LNCAP (cell line): ENCODE measurements around the gene GRAMD4.

Experiments used
- TF ChIP-seq, protein P1 (sequence below): fragments of 450-650 bp; IDR thresholded peaks from 2 replicates; pipeline ENCODE4 v1.5.1; 2017; ENCODE audit warnings: mild to moderate bottlenecking

Gene GRAMD4

GRCh38 chr22:46619830-46620501, at the start of gene GRAMD4:
GRAMD4 (plus strand) TSS chr22:46620386; CDS start chr22:46626800, 6,414 bp downstream.
- TF ChIP-seq, protein P1, sequence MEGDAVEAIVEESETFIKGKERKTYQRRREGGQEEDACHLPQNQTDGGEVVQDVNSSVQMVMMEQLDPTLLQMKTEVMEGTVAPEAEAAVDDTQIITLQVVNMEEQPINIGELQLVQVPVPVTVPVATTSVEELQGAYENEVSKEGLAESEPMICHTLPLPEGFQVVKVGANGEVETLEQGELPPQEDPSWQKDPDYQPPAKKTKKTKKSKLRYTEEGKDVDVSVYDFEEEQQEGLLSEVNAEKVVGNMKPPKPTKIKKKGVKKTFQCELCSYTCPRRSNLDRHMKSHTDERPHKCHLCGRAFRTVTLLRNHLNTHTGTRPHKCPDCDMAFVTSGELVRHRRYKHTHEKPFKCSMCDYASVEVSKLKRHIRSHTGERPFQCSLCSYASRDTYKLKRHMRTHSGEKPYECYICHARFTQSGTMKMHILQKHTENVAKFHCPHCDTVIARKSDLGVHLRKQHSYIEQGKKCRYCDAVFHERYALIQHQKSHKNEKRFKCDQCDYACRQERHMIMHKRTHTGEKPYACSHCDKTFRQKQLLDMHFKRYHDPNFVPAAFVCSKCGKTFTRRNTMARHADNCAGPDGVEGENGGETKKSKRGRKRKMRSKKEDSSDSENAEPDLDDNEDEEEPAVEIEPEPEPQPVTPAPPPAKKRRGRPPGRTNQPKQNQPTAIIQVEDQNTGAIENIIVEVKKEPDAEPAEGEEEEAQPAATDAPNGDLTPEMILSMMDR: no peak

GRCh38 chr22:46571642-46572250, 48.4 kb upstream of the GRAMD4 start:
- TF ChIP-seq, protein P1: no peak

DNA sequence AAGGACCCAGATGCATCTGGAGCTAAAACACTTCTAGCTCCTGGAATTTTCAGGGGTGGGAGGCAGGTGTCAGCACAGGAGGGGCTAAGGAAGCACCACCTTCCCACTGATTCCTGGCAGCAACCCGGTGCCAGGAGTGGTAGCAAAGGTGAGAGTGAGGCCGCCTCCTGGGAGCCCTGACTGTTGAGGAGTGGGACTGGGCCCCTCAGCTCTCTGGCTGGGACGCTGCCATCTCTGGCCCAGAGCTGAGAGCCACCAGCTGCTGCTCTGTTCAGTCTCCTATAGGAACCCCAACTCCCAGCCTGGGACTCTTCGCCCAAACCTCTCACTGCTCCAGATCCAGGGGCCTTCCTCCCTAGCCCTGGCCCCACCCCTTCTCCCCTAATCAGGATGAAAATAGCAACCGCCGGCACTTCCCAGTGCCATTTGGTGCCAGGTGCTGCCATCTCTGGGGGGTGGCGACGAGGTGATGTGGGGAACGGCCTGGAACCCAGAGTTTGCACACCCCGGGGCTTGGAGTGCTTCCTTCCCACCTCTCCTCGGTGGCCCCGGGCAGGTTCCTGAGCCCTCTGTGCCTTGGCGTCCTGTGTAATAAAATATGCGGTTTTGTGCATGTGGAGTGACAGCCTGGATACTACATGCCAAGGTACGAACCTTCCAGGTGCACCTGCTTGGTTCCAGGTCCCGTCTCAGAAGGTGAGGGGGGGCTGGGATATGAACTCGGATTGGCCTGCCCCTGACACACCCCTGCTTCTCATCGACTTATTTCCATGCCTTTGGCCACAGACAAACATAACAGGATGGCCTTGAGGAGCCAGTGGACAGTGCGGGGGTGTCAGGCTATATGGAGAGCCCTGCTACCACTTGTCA, 47.0 kb upstream of the GRAMD4 start:
- TF ChIP-seq, protein P1: no peak

DNA sequence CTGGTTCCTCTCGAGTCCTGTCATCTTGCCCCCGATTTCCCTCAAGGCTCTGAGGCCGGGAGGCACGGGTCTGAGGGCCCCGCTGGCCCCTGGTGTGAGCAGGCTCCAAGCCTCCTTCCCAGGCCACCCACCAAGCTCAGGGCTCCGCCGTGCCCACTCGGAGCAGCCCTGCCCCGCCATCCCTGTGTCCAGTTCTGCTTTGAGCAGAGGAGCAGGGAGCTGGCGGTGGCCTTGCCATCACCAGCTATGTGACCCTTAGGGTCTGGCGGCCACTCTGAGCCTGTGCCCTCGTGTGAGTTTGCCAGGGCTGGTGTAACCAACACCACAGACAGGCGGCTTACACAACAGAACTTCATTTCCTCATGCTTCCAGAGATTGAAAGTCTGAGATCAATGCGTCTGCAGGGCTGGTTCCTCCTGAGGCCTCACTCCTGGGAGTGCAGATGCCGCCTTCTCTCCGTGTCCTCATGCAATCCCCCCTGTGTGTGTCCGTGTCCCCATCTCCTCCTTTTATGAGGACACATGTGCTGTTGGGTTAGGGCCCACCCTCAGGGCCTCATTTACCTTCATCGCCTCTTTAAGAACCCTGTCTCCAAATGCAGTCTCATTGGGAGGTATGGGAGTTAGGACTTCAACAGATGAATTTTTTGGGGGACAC, 46.3 kb upstream of the GRAMD4 start:
- TF ChIP-seq, protein P1: no peak

- TF ChIP-seq, protein P1: no peak
Measured at GRCh38 chr22:46574438-46574992, 45.7 kb upstream of the GRAMD4 start.

DNA sequence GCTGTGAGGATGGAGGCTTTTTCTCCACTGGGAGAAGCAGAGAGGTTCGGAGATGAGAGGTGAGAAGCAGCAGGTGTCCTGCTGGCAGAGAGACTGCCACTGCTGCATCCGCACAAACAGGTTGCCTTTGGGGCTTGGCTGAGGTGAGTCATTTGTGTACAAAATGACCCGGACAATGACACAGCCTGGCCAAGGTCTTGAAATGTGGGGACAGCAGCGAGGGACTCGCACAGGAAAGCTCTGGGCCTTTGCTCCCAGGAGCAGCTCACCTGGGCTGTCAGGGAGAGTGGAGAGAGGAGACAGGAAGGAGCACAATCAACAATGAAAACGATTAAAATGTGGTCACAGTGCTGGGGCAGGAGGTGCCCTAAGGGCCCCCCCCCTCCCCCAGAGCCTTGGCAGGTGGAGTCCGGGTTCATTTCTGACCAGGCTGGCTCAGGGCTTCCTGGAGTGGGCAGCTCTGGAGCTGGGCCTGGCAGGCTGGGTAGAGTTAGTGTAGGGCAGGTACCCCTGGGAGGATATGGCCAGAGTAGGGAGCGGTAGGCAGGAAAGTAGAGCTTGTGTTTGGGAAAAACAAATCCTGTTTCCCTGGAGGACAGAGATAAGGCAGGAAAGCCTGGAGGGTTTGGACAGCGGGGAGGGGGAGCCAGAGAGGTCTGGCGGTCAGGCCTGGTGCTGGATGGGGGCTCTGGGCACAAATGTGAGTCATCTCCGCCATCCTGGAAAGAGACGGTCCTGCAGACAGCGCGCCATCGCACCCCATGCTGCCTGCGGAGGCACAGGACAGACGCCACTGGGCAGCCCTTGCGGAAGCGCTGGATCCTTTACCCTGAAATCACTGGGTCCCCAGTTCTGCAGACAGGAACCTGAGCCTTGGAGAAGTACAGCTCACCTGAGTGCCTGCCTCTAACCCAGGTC, 44.9 kb upstream of the GRAMD4 start:
- TF ChIP-seq, protein P1: no peak
